NT2/D1 (cell line): ENCODE measurements around the gene ARL11.

Experiments
- SUZ12 ChIP-seq: IDR thresholded peaks from 2 replicates; pipeline ENCODE4 v1.6.1; 2011; ENCODE audit not compliant: insufficient read length, insufficient read depth; ENCODE audit errors: extremely low read depth
- YY1 ChIP-seq: IDR thresholded peaks from 2 replicates; pipeline ENCODE4 v1.6.1; 2011; ENCODE audit not compliant: insufficient read length, insufficient read depth

- TF ChIP-seq YY1 (no peak), SUZ12 (no peak)
Observed at GRCh38 chr13:49638030-49638743, 9.9 kb downstream of the ARL11 start.
